GM19467 (cell line): Measurements from ENCODE around the gene POP7.
"Not testable (repeated sequence)": the region's sequence is repeated elsewhere in the genome, so short reads cannot be mapped to it uniquely, and the experiment has no call there.

Source experiments
- ATAC-seq: cut with Tn5 transposase; IDR thresholded peaks from one replicate; pipeline ENCODE4 v1.9.1; 2021; ENCODE audit warnings: mild to moderate bottlenecking, moderate library complexity; ENCODE audit not compliant: unreplicated experiment

POP7 gene

GRCh38 chr7:100705753-100706671 is at the start of gene POP7:
Gene POP7 (plus strand): TSS chr7:100706121. CDS start chr7:100706831, 710 bp downstream.
- peak; percentile 87 for ATAC-seq

DNA sequence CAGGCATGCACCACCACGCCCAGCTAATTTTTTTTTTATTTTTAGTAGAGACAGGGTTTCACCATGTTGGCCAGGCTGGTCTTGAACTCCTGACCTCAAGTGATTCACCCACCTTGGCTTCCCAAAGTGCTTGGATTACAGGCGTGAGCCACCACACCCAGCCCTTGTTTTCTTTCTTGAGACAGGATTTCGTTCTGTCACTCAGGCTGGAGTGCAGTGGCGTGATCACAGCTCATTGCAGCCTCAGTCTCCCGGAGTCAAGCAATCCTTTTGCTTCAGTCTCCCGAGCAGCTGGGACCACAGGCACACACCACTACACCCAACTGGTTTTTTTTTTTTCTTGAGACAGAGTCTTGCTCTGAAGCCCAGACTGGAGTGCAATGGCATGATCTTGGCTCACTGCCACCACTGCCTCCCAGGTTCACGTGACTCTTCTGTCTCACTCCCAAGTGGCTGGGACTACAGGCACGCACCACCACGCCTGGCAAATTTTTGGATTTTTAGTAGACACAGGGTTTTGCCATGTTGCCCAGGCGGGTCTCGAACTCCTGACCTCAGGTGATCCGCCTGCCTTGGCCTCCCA is 43.6 kb upstream of the POP7 start:
- not testable (repeated sequence) for ATAC-seq

- ATAC-seq = no peak
These were observed 40.7 kb upstream of the POP7 start for GRCh38 chr7:100665168-100665726.

DNA sequence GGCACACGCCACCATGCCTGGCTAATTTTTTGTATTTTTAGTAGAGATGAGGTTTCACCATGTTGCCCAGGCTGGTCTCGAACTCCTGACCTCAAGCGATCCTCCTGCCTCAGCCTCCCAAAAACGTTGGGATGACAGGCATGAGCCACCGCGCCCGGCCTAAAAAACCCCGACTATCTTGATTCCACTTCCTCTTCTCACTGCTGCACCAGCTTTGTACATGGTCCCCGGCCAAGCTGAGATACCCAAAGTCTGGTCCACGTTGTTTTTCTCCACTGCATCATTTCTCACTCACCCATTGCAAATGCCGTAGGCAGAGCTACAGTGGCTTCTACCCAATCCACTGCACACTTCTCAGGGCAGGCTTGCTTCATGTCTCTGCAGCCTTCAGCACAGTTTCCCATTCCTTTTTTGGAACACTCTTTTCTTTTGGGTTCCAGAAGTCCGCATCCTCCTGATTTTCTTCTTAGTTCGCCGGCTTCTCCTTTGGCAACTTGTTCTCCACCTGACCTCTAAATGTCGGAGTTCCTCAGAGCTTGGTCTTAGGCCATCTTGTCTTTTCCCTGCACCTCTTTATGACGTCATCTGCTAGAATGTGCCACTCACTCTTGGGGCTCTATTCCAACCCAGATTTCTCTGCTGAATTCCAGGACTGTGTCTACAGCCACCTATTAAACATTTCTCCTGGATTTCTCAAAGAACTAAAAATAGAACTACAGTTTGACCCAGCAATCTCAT is 38.4 kb upstream of the POP7 start:
- no peak for ATAC-seq

DNA sequence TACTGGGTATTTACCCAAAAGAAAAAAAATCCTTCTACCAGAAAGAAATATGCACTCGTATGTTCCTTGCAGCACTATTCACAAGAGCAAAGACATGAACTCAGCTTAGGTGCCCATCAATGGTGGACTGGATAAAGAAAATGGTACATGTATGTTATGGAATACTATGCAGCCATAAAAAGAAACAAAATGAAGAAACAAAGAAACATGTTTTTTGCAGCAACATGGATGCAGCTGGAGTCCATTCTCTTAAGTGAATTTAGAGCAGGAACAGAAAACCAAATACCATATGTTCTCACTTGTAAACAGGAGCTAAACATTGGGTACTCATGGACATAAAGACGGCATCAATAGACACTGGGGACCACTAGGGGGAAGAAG is 37.9 kb upstream of the POP7 start:
- ATAC-seq = no peak

DNA sequence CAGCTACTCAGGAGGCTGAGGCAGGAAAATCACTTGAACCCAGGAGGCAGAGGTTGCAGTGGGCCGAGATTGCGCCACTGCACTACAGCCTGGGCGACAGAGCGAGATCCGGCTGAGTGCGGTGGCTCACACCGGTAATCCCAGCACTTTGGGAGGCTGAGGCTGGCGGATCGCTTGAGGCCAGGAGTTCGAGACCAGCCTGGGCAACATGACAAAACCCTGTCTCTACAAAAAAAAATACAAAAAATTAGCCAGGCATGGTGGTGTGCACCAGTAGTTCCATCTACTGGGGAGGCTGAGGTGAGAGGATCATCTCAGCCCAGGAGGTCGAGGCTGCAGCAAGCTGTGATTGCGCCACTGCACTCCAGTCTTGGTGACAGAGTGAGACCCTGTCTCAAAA is 36.8 kb upstream of the POP7 start:
- ATAC-seq = not testable (repeated sequence)

- no peak for ATAC-seq
These were observed 35.8 kb upstream of the POP7 start for GRCh38 chr7:100670074-100670473.

GRCh38 chr7:100671353-100672327 is 34.3 kb upstream of the POP7 start:
- no peak for ATAC-seq

GRCh38 chr7:100673302-100673941 is 32.5 kb upstream of the POP7 start, which contains the start of gene GNB2:
Gene GNB2 (plus strand): TSS chr7:100673740. CDS start chr7:100676266, 2,526 bp downstream.
- ATAC-seq = peak; percentile 50

GRCh38 chr7:100673942-100674410 is 31.9 kb upstream of the POP7 start:
- no peak for ATAC-seq

DNA sequence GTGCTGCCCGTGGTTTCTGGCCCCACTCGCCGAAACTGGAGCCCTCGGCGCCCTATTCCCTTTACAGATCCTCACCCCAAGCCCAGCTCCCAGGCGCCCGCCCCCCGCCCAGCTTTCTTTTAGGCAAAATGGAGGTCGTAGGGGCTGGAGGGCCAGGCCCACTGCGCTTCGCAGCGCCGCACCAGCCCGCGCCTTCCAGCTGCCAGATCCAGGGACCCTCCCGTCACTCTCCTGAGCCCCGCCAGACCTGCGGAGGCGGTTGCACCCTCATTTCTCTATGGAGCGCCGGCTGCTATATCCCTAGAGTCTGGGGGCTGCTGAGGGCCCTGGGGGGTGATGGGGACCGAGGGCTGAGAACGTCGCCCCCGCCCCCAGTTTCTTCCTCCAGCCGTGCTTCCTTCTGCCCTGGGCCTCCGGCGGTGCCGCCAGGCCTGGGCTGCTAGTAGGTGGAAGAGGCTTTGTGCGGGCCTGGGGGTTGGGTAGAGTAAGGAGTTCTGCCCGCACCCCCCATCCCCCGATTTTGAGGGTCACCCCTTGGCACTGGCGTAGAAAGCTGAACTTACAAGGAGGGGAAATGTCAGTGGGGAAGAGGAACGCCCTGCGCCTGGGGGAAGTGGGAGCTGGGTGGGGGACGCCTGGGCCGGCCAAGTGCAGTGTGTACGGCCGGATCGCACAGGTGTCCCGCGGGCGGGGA is 31.4 kb upstream of the POP7 start:
- no peak for ATAC-seq

DNA sequence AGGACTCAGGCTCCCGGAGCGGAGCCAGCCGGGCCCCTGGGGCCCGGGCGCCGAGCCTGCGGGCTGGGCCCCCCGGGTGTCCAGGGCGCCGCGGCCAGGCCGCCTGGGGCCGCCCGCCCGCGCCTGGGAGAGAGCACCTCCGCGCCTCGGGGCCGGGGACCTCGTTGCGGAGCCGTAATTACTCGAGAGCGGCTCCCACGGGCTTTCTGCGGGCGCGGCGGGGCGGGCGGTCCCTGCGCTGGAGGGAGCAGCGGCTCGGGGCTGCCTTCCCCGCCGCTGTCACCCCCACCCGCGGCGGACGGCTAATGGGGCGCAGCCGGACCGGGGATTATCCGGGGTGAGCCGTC is 30.8 kb upstream of the POP7 start:
- ATAC-seq = peak; percentile 1

GRCh38 chr7:100675581-100676350 is 30.2 kb upstream of the POP7 start:
- peak; percentile 33 for ATAC-seq

DNA sequence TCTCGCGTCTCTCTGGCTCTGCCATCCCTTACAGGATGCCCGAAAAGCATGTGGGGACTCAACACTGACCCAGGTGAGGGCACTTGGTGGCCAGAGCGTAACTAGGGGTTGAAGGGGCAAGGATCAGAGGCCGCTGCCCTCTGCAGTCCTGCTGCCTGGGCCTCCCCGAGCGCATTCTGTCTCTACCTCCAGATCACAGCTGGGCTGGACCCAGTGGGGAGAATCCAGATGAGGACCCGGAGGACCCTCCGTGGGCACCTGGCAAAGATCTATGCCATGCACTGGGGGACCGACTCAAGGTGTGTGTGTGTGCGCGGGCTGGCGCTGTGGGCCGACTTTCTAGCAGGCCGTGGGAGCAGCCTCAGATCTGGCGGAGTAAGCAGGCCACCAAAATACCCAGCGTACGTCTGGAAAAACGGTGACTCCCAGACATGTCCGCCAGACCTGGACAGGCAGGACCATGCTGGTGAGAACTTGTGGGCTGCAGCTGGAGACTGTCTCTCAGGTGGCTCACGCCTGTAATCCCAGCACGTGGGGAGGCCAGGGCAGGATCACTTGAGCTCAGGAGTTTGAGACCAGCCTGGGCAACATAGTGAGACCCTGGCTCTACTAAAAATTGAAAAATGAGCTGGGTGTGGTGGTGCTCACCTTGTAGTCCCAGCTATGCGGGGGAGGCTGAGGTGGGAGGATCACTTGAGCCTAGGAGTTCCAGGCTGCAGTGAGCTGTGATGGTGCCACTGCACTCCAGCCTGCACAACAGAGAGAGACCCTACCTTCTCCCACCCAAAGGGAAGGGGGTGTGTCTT is 29.2 kb upstream of the POP7 start:
- ATAC-seq = no peak

DNA sequence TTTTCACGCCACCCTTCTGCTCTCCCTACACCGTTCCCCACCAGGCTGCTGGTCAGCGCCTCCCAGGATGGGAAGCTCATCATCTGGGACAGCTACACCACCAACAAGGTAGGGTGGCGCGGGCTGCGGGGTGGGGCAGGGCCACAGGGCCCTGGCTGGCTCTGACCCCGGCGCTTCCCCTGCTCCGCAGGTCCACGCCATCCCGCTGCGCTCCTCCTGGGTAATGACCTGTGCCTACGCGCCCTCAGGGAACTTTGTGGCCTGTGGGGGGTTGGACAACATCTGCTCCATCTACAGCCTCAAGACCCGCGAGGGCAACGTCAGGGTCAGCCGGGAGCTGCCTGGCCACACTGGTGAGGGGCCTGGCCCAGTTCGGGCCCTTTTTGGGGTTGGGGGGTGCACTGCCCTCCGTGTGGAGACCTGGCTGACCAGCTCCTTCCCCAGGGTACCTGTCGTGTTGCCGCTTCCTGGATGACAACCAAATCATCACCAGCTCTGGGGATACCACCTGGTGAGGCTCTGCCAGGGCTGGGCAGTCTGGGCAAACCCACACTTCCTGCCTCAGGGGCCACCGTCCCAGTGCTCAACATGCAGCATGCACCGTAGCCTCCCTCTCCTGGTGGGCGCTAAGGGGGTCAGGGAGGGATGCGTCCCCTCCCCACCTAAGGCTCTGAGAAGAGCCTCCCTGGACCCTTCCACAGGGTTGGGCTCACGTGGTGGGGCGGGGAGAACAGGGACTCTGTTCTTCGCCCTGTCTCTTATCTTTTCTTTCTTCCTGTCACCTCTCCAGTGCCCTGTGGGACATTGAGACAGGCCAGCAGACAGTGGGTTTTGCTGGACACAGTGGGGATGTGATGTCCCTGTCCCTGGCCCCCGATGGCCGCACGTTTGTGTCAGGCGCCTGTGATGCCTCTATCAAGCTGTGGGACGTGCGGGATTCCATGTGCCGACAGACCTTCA is 28.3 kb upstream of the POP7 start:
- ATAC-seq = no peak

- ATAC-seq = no peak
These were observed 27.5 kb upstream of the POP7 start for GRCh38 chr7:100678291-100678984.
